SK-N-SH (cell line): Measurements from ENCODE around the gene CNNM1. TPM values are rescaled to one million over a fixed set of nuclear protein-coding genes. Genes with fewer than 3 reads are reported as not detected.

ENCODE experiments used
- CTCF ChIA-PET: fragments of 300-600, 350-600 bp; formaldehyde crosslinking; extraction: SDS; loops from one replicate; lab custom pipeline; 2021; lab: Yijun Ruan, JAX
- POLR2A ChIA-PET: fragments of 350-600 bp; sonication (Branson Sonifier 250); formaldehyde crosslinking; extraction: SDS; loops from one replicate; lab custom pipeline; 2020; ENCODE audit warnings: antibody characterized with exemption, inconsistent platforms; lab: Yijun Ruan, JAX
- DNase-seq: peaks from one replicate; pipeline ENCODE4 v3.0.0; 2012
- H2AFZ ChIP-seq: fragments of 200-600 bp; sonication (generic); 2 replicates; pipeline ENCODE4 v1.8.1; 2016; ENCODE audit warnings: antibody characterized with exemption, mild to moderate bottlenecking, low read depth
- H3F3A ChIP-seq: fragments of 200-600 bp; sonication (generic); replicated peaks from 2 replicates; pipeline ENCODE3; 2016; ENCODE audit warnings: antibody characterized with exemption, mild to moderate bottlenecking; ENCODE audit not compliant: insufficient read depth
- H3K27ac ChIP-seq, 2 experiments: fragments of 200-500 bp in 1 of 2; fragments of 200-600 bp in 1 of 2; sonication (Bioruptor generic) in 1 of 2; sonication (generic), shearing (Covaris generic) in 1 of 2; 2 replicates each; pipeline versions ENCODE4 v1.5.1 to v1.6.1; 2014 to 2016; ENCODE audit warnings: low read depth in 2 of 2, inconsistent platforms in 1 of 2, low read length in 1 of 2, mild to moderate bottlenecking in 1 of 2, mixed read lengths in 1 of 2
- H3K27me3 ChIP-seq: fragments of 200-600 bp; sonication (generic), shearing (Covaris generic); 2 replicates; pipeline ENCODE4 v1.6.1; 2016; ENCODE audit warnings: mixed run types; ENCODE audit not compliant: insufficient read depth
- H3K36me3 ChIP-seq, 2 experiments: fragments of 200-500 bp in 1 of 2; fragments of 200-600 bp in 1 of 2; sonication (Bioruptor generic) in 1 of 2; sonication (generic) in 1 of 2; replicated peaks in 1 of 2; 2 replicates each; pipeline versions ENCODE3 to v1.5.1; 2014 to 2016; ENCODE audit warnings: low read length in 1 of 2, mild to moderate bottlenecking in 1 of 2; ENCODE audit not compliant: insufficient read depth in 2 of 2, control insufficient read depth in 1 of 2
- H3K4me1 ChIP-seq, 2 experiments: fragments of 200-500 bp in 1 of 2; fragments of 200-600 bp in 1 of 2; sonication (Bioruptor generic) in 1 of 2; sonication (generic), shearing (Covaris generic) in 1 of 2; 2 replicates each; pipeline versions ENCODE4 v1.5.1 to v1.6.1; 2014 to 2016; ENCODE audit warnings: low read depth in 1 of 2, low read length in 1 of 2, mixed run types in 1 of 2; ENCODE audit not compliant: insufficient read depth in 2 of 2, control insufficient read depth in 1 of 2
- H3K4me2 ChIP-seq: fragments of 200-600 bp; sonication (generic), shearing (Covaris generic); 2 replicates; pipeline ENCODE4 v1.6.1; 2017; ENCODE audit warnings: mixed run types
- H3K4me3 ChIP-seq, 2 experiments: fragments of 200-500 bp in 1 of 2; fragments of 200-600 bp in 1 of 2; sonication (Bioruptor generic) in 1 of 2; sonication (generic), shearing (Covaris generic) in 1 of 2; 2 replicates each; pipeline versions ENCODE4 v1.5.1 to v1.8.1; 2014 to 2016; ENCODE audit warnings: low read depth in 2 of 2, inconsistent platforms in 1 of 2, low read length in 1 of 2, mild to moderate bottlenecking in 1 of 2, mixed read lengths in 1 of 2, moderate library complexity in 1 of 2
- H3K79me2 ChIP-seq: fragments of 200-600 bp; sonication (generic); 2 replicates; pipeline ENCODE4 v1.8.1; 2017; ENCODE audit warnings: mild to moderate bottlenecking; ENCODE audit not compliant: insufficient read depth
- H3K9ac ChIP-seq: fragments of 200-600 bp; sonication (generic); 2 replicates; pipeline ENCODE4 v1.6.1; 2017; ENCODE audit warnings: mixed run types
- H3K9me2 ChIP-seq: fragments of 200-600 bp; sonication (generic); 2 replicates; pipeline ENCODE4 v1.6.1; 2017; ENCODE audit warnings: mixed run types
- H3K9me3 ChIP-seq: fragments of 200-600 bp; sonication (generic); 2 replicates; pipeline ENCODE4 v1.6.1; 2017; ENCODE audit warnings: mixed run types, mild to moderate bottlenecking, moderate library complexity
- H4K20me1 ChIP-seq: fragments of 200-600 bp; sonication (generic); 2 replicates; pipeline ENCODE4 v1.6.1; 2017; ENCODE audit warnings: mild to moderate bottlenecking, mixed run types; ENCODE audit not compliant: insufficient read depth
- FOSL2 ChIP-seq: IDR thresholded peaks from 2 replicates; pipeline ENCODE4 v1.4.0; 2012; ENCODE audit warnings: low read depth, mild to moderate bottlenecking, moderate library complexity, borderline replicate concordance
- FOXJ3 ChIP-seq: sonication (generic); formaldehyde crosslinking; IDR thresholded peaks from 2 replicates; pipeline ENCODE4 v1.5.1; 2020; ENCODE audit warnings: mild to moderate bottlenecking, missing genetic modification reagents
- JUND ChIP-seq: IDR thresholded peaks from 2 replicates; pipeline ENCODE4 v1.4.0; 2012
- MEF2A ChIP-seq: IDR thresholded peaks from 2 replicates; pipeline ENCODE4 v1.4.0; 2012; ENCODE audit warnings: low read depth, borderline replicate concordance
- WGBS: methylation state at CpG from one replicate; pipeline ENCODE4 v1.1.6; 2017; ENCODE audit warnings: low lambda C conversion rate; 5-methylcytosine and 5-hydroxymethylcytosine counted together
- polyA plus RNA-seq, 3 experiments: library from polyadenylated mRNA; depleted of rRNA; stranded (reverse); fragments of >200 nt; gene quantifications; 2 replicates each; pipeline ENCODE4 v1.2.3, GENCODE V29; 2012
- TF ChIP-seq, protein P1 (sequence below): IDR thresholded peaks from 2 replicates; pipeline ENCODE4 v1.4.0; 2012; ENCODE audit warnings: low read depth
- TF ChIP-seq, protein P2 (sequence below): fragments of 200-600 bp; sonication (generic); IDR thresholded peaks from 2 replicates; pipeline ENCODE4 v1.6.1; 2017; ENCODE audit warnings: antibody characterized with exemption, mild to moderate bottlenecking, moderate library complexity
- TF ChIP-seq, protein P3 (sequence below): IDR thresholded peaks from 2 replicates; pipeline ENCODE4 v1.4.0; 2012; ENCODE audit warnings: low read depth, borderline replicate concordance

The CNNM1 gene
- polyA plus RNA-seq, 1 of the 3 experiments (the other 2 are of a cell fraction) = 0.12 TPM

- TF ChIP-seq, protein P1, sequence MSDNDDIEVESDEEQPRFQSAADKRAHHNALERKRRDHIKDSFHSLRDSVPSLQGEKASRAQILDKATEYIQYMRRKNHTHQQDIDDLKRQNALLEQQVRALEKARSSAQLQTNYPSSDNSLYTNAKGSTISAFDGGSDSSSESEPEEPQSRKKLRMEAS = no peak
- no peak for TF ChIP-seq MEF2A
Observed at GRCh38 chr10:99432881-99433280, 103.7 kb downstream of the CNNM1 start (continued).

GRCh38 chr10:99433378-99434020 is 104.3 kb downstream of the CNNM1 start:
- CTCF ChIA-PET = interaction anchor here (1.0 to 8.6 kb wide), 2 partner anchors 40 to 176 kb away, joined by 3 to 118 read pairs; no protein-coding TSS in a partner anchor
- Histone ChIP-seq H3F3A (peaks cover 7% of the 10 kb centered on the region), H3K79me2 (peaks cover 49% of the 10 kb centered on the region)

More at GRCh38 chr10:99433378-99434020, 104.3 kb downstream of the CNNM1 start:
- Histone ChIP-seq H3K9ac (no peak overlapping the region), H3K27ac (no peak overlapping the region), H3K9me2 (no peaks in the 10 kb centered on the region), H3K27me3 (no peaks in the 10 kb centered on the region), H2AFZ (no peak overlapping the region), H4K20me1 (0 out of 2 replicates have a peak, but pooled peaks cover 2% of the 10 kb centered on the region), H3K36me3 (peaks cover 5 to 8% of the 10 kb centered on the region in 2 experiments), H3K4me3 (no peak overlapping the region), H3K4me1 (peaks cover 8 to 10% of the 10 kb centered on the region in 2 experiments; a peak in 2 of 4 replicates), H3K9me3 (no peaks in the 10 kb centered on the region), H3K4me2 (no peak overlapping the region)
- POLR2A ChIA-PET = no interaction called here
- 14% methylated on average over 1 of the region's 1 CpG for WGBS
- DNase-seq = no peak
- no peak for TF ChIP-seq FOXJ3 (CRISPR knock-in tag)
- TF ChIP-seq, protein P2, sequence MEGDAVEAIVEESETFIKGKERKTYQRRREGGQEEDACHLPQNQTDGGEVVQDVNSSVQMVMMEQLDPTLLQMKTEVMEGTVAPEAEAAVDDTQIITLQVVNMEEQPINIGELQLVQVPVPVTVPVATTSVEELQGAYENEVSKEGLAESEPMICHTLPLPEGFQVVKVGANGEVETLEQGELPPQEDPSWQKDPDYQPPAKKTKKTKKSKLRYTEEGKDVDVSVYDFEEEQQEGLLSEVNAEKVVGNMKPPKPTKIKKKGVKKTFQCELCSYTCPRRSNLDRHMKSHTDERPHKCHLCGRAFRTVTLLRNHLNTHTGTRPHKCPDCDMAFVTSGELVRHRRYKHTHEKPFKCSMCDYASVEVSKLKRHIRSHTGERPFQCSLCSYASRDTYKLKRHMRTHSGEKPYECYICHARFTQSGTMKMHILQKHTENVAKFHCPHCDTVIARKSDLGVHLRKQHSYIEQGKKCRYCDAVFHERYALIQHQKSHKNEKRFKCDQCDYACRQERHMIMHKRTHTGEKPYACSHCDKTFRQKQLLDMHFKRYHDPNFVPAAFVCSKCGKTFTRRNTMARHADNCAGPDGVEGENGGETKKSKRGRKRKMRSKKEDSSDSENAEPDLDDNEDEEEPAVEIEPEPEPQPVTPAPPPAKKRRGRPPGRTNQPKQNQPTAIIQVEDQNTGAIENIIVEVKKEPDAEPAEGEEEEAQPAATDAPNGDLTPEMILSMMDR = peak; percentile 36
- TF ChIP-seq, protein P3, sequence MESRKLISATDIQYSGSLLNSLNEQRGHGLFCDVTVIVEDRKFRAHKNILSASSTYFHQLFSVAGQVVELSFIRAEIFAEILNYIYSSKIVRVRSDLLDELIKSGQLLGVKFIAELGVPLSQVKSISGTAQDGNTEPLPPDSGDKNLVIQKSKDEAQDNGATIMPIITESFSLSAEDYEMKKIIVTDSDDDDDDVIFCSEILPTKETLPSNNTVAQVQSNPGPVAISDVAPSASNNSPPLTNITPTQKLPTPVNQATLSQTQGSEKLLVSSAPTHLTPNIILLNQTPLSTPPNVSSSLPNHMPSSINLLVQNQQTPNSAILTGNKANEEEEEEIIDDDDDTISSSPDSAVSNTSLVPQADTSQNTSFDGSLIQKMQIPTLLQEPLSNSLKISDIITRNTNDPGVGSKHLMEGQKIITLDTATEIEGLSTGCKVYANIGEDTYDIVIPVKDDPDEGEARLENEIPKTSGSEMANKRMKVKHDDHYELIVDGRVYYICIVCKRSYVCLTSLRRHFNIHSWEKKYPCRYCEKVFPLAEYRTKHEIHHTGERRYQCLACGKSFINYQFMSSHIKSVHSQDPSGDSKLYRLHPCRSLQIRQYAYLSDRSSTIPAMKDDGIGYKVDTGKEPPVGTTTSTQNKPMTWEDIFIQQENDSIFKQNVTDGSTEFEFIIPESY = no peak
- no peak for TF ChIP-seq JUND
- no peak for TF ChIP-seq FOSL2
